Uterus (tissue), 2 donors: Measurements from ENCODE around the gene ATAD1.
A peak's percentile ranks its signal among the peaks of the same experiment; 100 is the strongest.

Experiments
- POLR2A ChIP-seq, 2 donors: fragments of 450-650 bp; IDR thresholded peaks; one replicate each; pipeline ENCODE4 v1.6.1; 2016; ENCODE audit warnings: antibody characterized with exemption in 2 of 2, mild to moderate bottlenecking in 1 of 2, moderate library complexity in 1 of 2
- TF ChIP-seq, protein P1 (sequence below), 4 experiments: fragments of 200-600 bp in 2 of 4; fragments of 450-650 bp in 2 of 4; sonication (generic) in 2 of 4; IDR thresholded peaks; one replicate each; pipeline ENCODE4 v1.5.1; 2016 to 2019; ENCODE audit warnings: antibody characterized with exemption in 4 of 4, mild to moderate bottlenecking in 2 of 4, moderate library complexity in 1 of 4

DNA sequence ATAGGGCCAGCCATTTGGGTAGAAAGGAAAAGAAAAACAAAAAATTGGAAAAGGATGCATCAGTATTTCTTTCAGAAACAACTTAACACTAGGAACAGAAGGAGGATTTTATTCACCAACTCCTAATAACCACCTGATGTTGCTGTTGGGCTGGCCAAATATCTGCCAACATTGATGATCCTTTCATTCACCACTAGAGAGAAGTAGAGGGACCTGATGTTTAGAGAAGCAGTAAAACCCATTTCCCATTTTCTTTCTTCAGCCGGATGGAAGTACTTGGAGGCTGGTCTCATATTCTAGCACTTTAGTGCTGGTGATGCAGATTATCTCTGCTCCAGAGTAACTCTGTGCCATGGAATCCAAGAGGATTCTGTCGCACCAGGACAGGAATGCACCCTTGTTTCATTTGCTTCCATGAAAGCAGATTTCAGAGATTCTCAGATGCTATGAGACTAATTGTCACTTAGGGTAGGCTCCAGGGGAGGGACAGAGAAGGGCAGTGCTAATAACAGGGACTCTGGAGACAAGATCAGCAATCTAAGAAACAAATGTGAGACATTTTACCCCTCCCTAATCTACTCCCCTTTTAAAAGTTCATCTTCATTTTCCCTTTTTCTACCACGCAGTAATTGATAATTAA, 42.2 kb upstream of the ATAD1 start:
- TF ChIP-seq, protein P1, sequence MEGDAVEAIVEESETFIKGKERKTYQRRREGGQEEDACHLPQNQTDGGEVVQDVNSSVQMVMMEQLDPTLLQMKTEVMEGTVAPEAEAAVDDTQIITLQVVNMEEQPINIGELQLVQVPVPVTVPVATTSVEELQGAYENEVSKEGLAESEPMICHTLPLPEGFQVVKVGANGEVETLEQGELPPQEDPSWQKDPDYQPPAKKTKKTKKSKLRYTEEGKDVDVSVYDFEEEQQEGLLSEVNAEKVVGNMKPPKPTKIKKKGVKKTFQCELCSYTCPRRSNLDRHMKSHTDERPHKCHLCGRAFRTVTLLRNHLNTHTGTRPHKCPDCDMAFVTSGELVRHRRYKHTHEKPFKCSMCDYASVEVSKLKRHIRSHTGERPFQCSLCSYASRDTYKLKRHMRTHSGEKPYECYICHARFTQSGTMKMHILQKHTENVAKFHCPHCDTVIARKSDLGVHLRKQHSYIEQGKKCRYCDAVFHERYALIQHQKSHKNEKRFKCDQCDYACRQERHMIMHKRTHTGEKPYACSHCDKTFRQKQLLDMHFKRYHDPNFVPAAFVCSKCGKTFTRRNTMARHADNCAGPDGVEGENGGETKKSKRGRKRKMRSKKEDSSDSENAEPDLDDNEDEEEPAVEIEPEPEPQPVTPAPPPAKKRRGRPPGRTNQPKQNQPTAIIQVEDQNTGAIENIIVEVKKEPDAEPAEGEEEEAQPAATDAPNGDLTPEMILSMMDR (IDR thresholded peaks at IDR 0.05): peak in 3 of 4 experiments; percentile 24 to 51 (median 45)
- TF ChIP-seq POLR2A (IDR thresholded peaks at IDR 0.05): no peak
